ENCODE results near the gene GLIS2.

GLIS2 gene

GRCh38 chr16:4295581-4295980 is 20.3 kb upstream of the GLIS2 start:
- no peak for TF ChIP-seq EZH2 (IDR thresholded peaks at IDR 0.05; ENCODE audit: borderline replicate concordance, low read length)
- TF ChIP-seq CTCF (IDR thresholded peaks at IDR 0.05; ENCODE audit: low read length) = no peak
- Histone ChIP-seq H3K4me3 (ENCODE audit: low read depth, low read length, poor library complexity, severe bottlenecking) (no peak overlapping the region), H3K79me2 (ENCODE audit: insufficient read depth, low read length) (no peaks in the 10 kb centered on the region), H3K4me2 (ENCODE audit: low read length) (no peak overlapping the region), H3K9me3 (ENCODE audit: low read length) (no peaks in the 10 kb centered on the region), H4K20me1 (ENCODE audit: insufficient read depth, low read length) (no peaks in the 10 kb centered on the region), H3F3A (ENCODE audit: insufficient read depth, low read length) (no peaks in the 10 kb centered on the region), H3K27me3 (ENCODE audit: insufficient read depth, low read length) (no peaks in the 10 kb centered on the region), H3K9me2 (ENCODE audit: low read depth, low read length) (no peaks in the 10 kb centered on the region), H3K36me3 (ENCODE audit: insufficient read depth, low read length) (peaks cover 11% of the 10 kb centered on the region; the same call in 1 of the 2 replicates), H3K9ac (ENCODE audit: low read length) (no peak overlapping the region), H2AFZ (ENCODE audit: low read length) (no peak overlapping the region), H3K4me1 (ENCODE audit: insufficient read depth, low read length, severe bottlenecking) (no peaks in the 10 kb centered on the region), H3K27ac (ENCODE audit: low read depth, low read length, poor library complexity, severe bottlenecking) (no peak overlapping the region)

- no peaks in the 10 kb centered on the region for H4K20me1 ChIP-seq (ENCODE audit: insufficient read depth, low read length)
- peaks cover 29% of the 10 kb centered on the region for H3K36me3 ChIP-seq (ENCODE audit: insufficient read depth, low read length)
- no peak for TF ChIP-seq EZH2 (IDR thresholded peaks at IDR 0.05; ENCODE audit: borderline replicate concordance, low read length)
- TF ChIP-seq CTCF (IDR thresholded peaks at IDR 0.05; ENCODE audit: low read length) = no peak
- H3K4me1 ChIP-seq (ENCODE audit: insufficient read depth, low read length, severe bottlenecking) = no peaks in the 10 kb centered on the region
- no peak overlapping the region for H3K27ac ChIP-seq (ENCODE audit: low read depth, low read length, poor library complexity, severe bottlenecking)
- H3K9me3 ChIP-seq (ENCODE audit: low read length) = no peaks in the 10 kb centered on the region
- no peak overlapping the region for H3K9ac ChIP-seq (ENCODE audit: low read length)
- no peak overlapping the region for H3K4me2 ChIP-seq (ENCODE audit: low read length)
- no peak overlapping the region for H2AFZ ChIP-seq (ENCODE audit: low read length)
- H3F3A ChIP-seq (ENCODE audit: insufficient read depth, low read length) = no peaks in the 10 kb centered on the region
- no peaks in the 10 kb centered on the region for H3K79me2 ChIP-seq (ENCODE audit: insufficient read depth, low read length)
- no peaks in the 10 kb centered on the region for H3K9me2 ChIP-seq (ENCODE audit: low read depth, low read length)
- H3K4me3 ChIP-seq (ENCODE audit: low read depth, low read length, poor library complexity, severe bottlenecking) = no peak overlapping the region
- no peaks in the 10 kb centered on the region for H3K27me3 ChIP-seq (ENCODE audit: insufficient read depth, low read length)
These were observed 18.4 kb upstream of the GLIS2 start for GRCh38 chr16:4297480-4297879.

GRCh38 chr16:4298761-4299522 is 16.9 kb upstream of the GLIS2 start:
- H3K4me3 ChIP-seq (ENCODE audit: low read depth, low read length, poor library complexity, severe bottlenecking) = no peak overlapping the region
- no peaks in the 10 kb centered on the region for H3F3A ChIP-seq (ENCODE audit: insufficient read depth, low read length)
- no peaks in the 10 kb centered on the region for H3K27me3 ChIP-seq (ENCODE audit: insufficient read depth, low read length)
- no peak overlapping the region for H3K9ac ChIP-seq (ENCODE audit: low read length)
- H3K27ac ChIP-seq (ENCODE audit: low read depth, low read length, poor library complexity, severe bottlenecking) = no peak overlapping the region
- TF ChIP-seq EZH2 (IDR thresholded peaks at IDR 0.05; ENCODE audit: borderline replicate concordance, low read length) = no peak
- TF ChIP-seq CTCF (IDR thresholded peaks at IDR 0.05; ENCODE audit: low read length) = no peak
- no peaks in the 10 kb centered on the region for H3K79me2 ChIP-seq (ENCODE audit: insufficient read depth, low read length)
- no peak overlapping the region for H2AFZ ChIP-seq (ENCODE audit: low read length)
- peaks cover 42% of the 10 kb centered on the region for H3K36me3 ChIP-seq (ENCODE audit: insufficient read depth, low read length)
- no peaks in the 10 kb centered on the region for H3K9me3 ChIP-seq (ENCODE audit: low read length)
- H3K4me2 ChIP-seq (ENCODE audit: low read length) = no peak overlapping the region
- H3K9me2 ChIP-seq (ENCODE audit: low read depth, low read length) = no peaks in the 10 kb centered on the region
- no peaks in the 10 kb centered on the region for H3K4me1 ChIP-seq (ENCODE audit: insufficient read depth, low read length, severe bottlenecking)
- H4K20me1 ChIP-seq (ENCODE audit: insufficient read depth, low read length) = no peaks in the 10 kb centered on the region

All from OCI-LY1 (cell line).